ENCODE data around the gene DIO1. TPM values are rescaled to one million over a fixed set of nuclear protein-coding genes. Genes with fewer than 3 reads are reported as not detected.
"Not testable (repeated sequence)": the region's sequence is repeated elsewhere in the genome, so short reads cannot be mapped to it uniquely, and the experiment has no call there.

The DIO1 gene
- 0.18 TPM for polyA plus RNA-seq

DNA sequence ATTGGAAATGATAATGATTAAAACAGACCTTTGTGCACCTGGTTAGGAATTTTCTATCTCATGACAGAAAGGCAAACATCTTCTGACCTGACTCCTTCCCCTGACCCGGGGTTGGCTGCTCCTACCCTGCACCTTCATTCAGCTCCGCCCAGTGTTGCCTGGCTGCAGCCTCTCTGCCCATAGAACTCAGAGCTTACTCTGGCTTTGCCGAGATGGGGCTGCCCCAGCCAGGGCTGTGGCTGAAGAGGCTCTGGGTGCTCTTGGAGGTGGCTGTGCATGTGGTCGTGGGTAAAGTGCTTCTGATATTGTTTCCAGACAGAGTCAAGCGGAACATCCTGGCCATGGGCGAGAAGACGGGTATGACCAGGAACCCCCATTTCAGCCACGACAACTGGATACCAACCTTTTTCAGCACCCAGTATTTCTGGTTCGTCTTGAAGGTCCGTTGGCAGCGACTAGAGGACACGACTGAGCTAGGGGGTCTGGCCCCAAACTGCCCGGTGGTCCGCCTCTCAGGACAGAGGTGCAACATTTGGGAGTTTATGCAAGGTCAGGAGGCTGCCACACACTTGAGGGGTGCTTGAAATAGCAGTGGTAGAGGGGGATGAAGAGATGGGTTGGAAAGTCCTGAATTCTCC is at the start of gene DIO1:
Gene DIO1 (plus strand): TSS at position 189 of the 638 bp plus-strand sequence. CDS start 24 bp downstream, at position 213.
- Mint-ChIP-seq H3K36me3 (no peaks in the 10 kb centered on the region), H3K4me3 (peak within 1 kb of the TSS in 1 of 4 donors; percentile 11), H3K4me1 (peaks cover 6 to 17% (median 13%) of the 10 kb centered on the region in 3 donors), H3K9me3 (no peaks in the 10 kb centered on the region), H3K27me3 (no peaks in the 10 kb centered on the region), H3K27ac (no peak within 1 kb of the TSS)

DNA sequence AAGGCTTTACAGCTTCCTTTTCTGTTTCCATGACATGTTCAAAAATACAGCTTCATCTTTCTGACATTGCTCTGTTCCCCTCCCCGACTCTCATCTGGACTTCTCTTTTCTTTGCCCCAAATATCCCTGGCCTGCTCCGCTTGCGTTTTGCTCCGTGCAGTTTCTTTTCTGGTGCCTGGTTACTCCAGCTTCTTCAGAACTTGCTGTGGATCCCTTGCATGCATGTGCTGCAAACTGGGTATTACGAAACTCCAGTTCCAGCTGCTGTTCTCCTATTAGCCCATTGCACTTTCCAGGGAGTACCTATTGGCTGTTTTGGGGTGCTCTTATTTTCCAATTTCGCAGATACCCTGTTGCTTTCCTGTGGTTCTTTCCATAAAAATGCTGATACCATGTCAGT is 46.0 kb upstream of the DIO1 start:
- Mint-ChIP-seq H3K27ac (no peak overlapping the region), H3K4me1 (peaks cover 0 to 2% (median 0%) of the 10 kb centered on the region in 3 donors), H3K9me3 (no peaks in the 10 kb centered on the region), H3K36me3 (peaks cover 16% of the 10 kb centered on the region), H3K27me3 (no peaks in the 10 kb centered on the region), H3K4me3 (no peak overlapping the region)

- Mint-ChIP-seq H3K27me3 (no peaks in the 10 kb centered on the region), H3K4me3 (no peak overlapping the region), H3K4me1 (peaks cover 0 to 2% (median 0%) of the 10 kb centered on the region in 3 donors), H3K9me3 (no peaks in the 10 kb centered on the region), H3K27ac (no peak overlapping the region), H3K36me3 (peaks cover 21% of the 10 kb centered on the region)
Observed at GRCh38 chr1:53850082-53850673, 43.8 kb upstream of the DIO1 start.

GRCh38 chr1:53851571-53852285 is 42.3 kb upstream of the DIO1 start:
- no peaks in the 10 kb centered on the region for H3K9me3 Mint-ChIP-seq
- peaks cover 21% of the 10 kb centered on the region for H3K36me3 Mint-ChIP-seq
- H3K27me3 Mint-ChIP-seq: no peaks in the 10 kb centered on the region
- H3K27ac Mint-ChIP-seq: no peak overlapping the region
- H3K4me3 Mint-ChIP-seq: no peak overlapping the region
- peaks cover 0 to 2% (median 0%) of the 10 kb centered on the region in 3 donors for H3K4me1 Mint-ChIP-seq

- Mint-ChIP-seq H3K4me1 (peaks cover 5 to 17% (median 14%) of the 10 kb centered on the region in 3 donors), H3K9me3 (no peaks in the 10 kb centered on the region), H3K4me3 (no peak overlapping the region), H3K36me3 (peaks cover 8% of the 10 kb centered on the region), H3K27me3 (no peaks in the 10 kb centered on the region), H3K27ac (no peak overlapping the region)
Observed at GRCh38 chr1:53860967-53861411, 33.0 kb upstream of the DIO1 start.

DNA sequence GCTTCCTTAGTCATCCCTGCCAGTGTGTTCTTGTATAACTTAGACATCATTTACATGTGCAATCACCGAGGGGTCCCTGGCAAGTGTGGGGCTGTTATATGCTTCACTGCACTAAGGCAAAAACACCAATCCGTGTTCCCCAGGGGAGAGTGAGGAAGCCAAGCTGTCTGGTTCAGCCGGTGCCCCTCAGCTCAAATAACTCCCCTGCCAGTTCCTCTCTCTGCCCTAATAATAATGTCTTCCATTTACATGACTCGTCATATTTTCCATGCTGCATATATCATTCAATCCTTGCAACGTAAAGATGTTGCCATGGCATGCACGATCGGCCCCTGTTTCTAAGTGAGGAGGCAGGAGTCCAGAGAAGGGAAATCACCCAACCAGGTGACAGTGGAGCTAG is 31.5 kb upstream of the DIO1 start:
- no peaks in the 10 kb centered on the region for H3K9me3 Mint-ChIP-seq
- peak overlapping the region in 2 of 4 donors; percentile 51 to 65 for H3K4me3 Mint-ChIP-seq
- no peaks in the 10 kb centered on the region for H3K27me3 Mint-ChIP-seq
- no peak overlapping the region for H3K27ac Mint-ChIP-seq
- H3K36me3 Mint-ChIP-seq: peaks cover 9% of the 10 kb centered on the region
- H3K4me1 Mint-ChIP-seq: peaks cover 5 to 17% (median 14%) of the 10 kb centered on the region in 3 donors

DNA sequence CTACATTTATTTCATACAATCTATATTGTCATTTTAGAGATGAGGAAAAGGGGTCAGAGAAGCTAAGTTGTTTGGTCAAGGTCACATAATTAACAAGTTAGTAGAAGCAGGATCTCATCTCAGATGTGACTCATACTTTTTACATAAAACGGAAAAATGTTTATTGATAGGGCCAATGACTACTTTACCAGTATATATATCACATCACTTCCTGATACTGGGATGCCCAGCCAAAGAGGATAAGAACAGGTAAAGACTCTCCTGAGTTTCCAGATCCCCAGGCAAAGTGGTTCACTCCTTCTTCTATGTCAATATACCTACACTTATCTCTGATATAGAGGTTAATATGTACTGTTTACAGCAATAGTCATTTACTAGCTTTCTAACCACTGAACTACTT is 25.4 kb upstream of the DIO1 start:
- H3K27ac Mint-ChIP-seq: peak overlapping the region in 1 of 3 donors; percentile 37
- H3K4me1 Mint-ChIP-seq: peaks cover 5 to 6% (median 5%) of the 10 kb centered on the region in 3 donors
- H3K27me3 Mint-ChIP-seq: no peaks in the 10 kb centered on the region
- H3K9me3 Mint-ChIP-seq: no peaks in the 10 kb centered on the region
- H3K36me3 Mint-ChIP-seq: peaks cover 11% of the 10 kb centered on the region
- no peak overlapping the region for H3K4me3 Mint-ChIP-seq

DNA sequence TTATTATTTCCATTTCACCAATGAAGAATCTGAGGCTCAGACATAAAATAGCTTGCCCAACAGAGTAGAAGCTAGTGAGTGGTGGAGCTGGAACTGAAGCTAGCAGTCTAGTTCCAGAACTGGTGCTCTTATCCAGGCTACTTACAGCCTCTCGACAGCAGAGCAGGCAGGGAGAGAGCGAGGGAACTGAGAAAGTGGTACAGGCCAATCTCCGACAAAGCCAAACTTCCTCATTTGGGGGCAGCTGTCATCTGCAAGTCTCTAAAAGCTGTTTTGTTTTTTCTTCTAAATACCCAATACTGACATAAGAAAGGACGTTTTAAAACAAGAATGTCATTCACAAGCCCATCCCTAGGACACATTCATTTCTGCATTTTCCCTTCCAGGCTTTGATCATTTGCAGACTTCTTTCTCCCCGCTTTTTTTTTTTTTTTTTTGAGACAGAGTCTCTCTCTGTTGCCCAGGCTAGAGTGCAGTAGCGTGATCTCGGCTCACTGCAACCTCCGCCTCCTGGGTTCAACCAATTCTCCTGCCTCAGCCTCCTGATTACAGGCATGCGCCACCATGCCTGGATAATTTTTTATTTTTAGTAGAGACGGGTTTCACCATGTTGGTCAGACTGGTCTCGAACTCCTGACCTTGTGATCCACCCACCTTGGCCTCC is 24.4 kb upstream of the DIO1 start:
- Mint-ChIP-seq H3K4me3 (peak overlapping the region in 1 of 4 donors; percentile 78), H3K9me3 (no peaks in the 10 kb centered on the region), H3K4me1 (peaks cover 5 to 6% (median 5%) of the 10 kb centered on the region in 3 donors)

GRCh38 chr1:53871221-53871620 is 22.8 kb upstream of the DIO1 start:
- H3K27me3 Mint-ChIP-seq: no peaks in the 10 kb centered on the region
- peaks cover 5 to 6% (median 5%) of the 10 kb centered on the region in 3 donors for H3K4me1 Mint-ChIP-seq
- H3K9me3 Mint-ChIP-seq: no peaks in the 10 kb centered on the region
- peak overlapping the region in 1 of 3 donors; percentile 53 for H3K27ac Mint-ChIP-seq
- H3K4me3 Mint-ChIP-seq: no peak overlapping the region
- H3K36me3 Mint-ChIP-seq: peaks cover 15% of the 10 kb centered on the region

More for the DNA sequence above, 24.4 kb upstream of the DIO1 start:
- H3K27ac Mint-ChIP-seq: no peak overlapping the region
- peaks cover 11% of the 10 kb centered on the region for H3K36me3 Mint-ChIP-seq
- no peaks in the 10 kb centered on the region for H3K27me3 Mint-ChIP-seq

- peaks cover 10% of the 10 kb centered on the region for H3K36me3 Mint-ChIP-seq
- peak overlapping the region in 1 of 3 donors; percentile 53 for H3K27ac Mint-ChIP-seq
- H3K27me3 Mint-ChIP-seq: no peaks in the 10 kb centered on the region
Observed at GRCh38 chr1:53871773-53872484, 22.1 kb upstream of the DIO1 start.

DNA sequence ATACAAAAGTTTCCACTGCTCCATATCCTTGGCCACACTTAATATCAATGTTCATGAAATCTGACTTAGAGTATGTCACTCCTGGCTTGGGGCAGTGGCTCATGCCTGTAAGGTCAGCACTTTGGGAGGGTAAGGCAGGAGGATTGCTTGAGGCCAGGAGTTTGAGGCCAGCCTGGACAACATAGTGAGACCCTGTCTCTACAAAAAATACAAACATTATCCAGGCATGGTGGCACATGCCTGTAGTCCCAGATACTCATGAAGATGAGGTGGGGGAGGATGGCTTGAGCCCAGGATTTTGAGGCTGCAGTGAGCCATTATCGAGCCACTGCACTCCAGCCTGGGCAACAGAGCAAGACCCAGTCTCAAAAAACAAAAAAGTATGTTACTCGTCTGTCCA is 18.8 kb upstream of the DIO1 start:
- not testable (repeated sequence) for H3K4me3 Mint-ChIP-seq, H3K36me3 Mint-ChIP-seq, H3K27me3 Mint-ChIP-seq, H3K27ac Mint-ChIP-seq, H3K4me1 Mint-ChIP-seq, H3K9me3 Mint-ChIP-seq

More at GRCh38 chr1:53871773-53872484, 22.1 kb upstream of the DIO1 start:
- Mint-ChIP-seq H3K4me3 (no peak overlapping the region), H3K4me1 (peaks cover 5 to 6% (median 5%) of the 10 kb centered on the region in 3 donors), H3K9me3 (no peaks in the 10 kb centered on the region)

GRCh38 chr1:53878492-53879105 is 15.4 kb upstream of the DIO1 start:
- Mint-ChIP-seq H3K9me3 (peaks cover 0 to 4% (median 3%) of the 10 kb centered on the region in 3 donors), H3K27ac (no peak overlapping the region), H3K27me3 (no peaks in the 10 kb centered on the region), H3K36me3 (peaks cover 10% of the 10 kb centered on the region), H3K4me3 (no peak overlapping the region), H3K4me1 (peaks cover 0 to 12% (median 5%) of the 10 kb centered on the region in 3 donors)

DNA sequence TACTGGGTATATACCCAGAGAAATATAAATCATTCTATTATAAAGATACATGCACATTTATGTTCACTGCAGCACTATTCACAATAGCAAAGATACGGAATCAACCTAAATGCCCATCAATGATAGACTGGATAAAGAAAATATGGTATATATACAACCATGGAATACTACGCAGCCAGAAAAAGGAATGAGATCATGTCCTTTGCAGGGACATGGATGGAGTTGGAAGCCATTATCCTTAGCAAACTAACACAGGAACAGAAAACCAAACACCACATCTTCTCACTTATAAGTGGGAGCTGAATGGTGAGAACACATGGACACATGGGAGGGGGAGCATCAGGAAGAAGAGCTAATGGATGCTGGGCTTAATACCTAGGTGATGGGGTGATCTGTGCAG is 12.1 kb upstream of the DIO1 start:
- not testable (repeated sequence) for H3K9me3 Mint-ChIP-seq, H3K27me3 Mint-ChIP-seq, H3K4me3 Mint-ChIP-seq, H3K36me3 Mint-ChIP-seq
- peak overlapping the region in 1 of 3 donors; percentile 51 for H3K27ac Mint-ChIP-seq
- H3K4me1 Mint-ChIP-seq: peaks cover 0 to 17% (median 5%) of the 10 kb centered on the region in 3 donors

DNA sequence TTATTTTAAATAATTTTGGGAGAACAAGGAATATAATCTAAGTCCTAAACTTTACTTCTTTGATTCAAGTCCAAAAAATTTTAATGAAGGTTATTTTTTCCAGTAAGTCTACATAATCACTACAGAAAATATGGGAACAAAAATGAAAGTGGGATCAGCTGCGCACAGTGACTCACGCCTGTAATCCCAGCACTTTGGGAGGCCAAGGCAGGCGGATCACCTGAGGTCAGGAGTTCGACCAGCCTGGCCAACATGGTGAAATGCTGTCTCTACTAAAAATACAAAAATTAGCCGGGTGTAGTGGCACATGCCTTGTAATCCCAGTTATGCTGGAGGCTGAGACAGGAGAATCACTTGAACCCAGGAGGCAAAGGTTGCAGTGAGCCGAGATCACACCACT is 10.4 kb upstream of the DIO1 start:
- not testable (repeated sequence) for H3K27ac Mint-ChIP-seq, H3K36me3 Mint-ChIP-seq, H3K4me3 Mint-ChIP-seq, H3K27me3 Mint-ChIP-seq, H3K9me3 Mint-ChIP-seq
- H3K4me1 Mint-ChIP-seq: peaks cover 6 to 27% (median 16%) of the 10 kb centered on the region in 3 donors
